PC-9 (cell line): ENCODE results near the gene COX18.

Experiments used
- CTCF ChIP-seq: fragments of 200-600 bp; sonication (generic); conservative IDR thresholded peaks from 2 replicates; pipeline ENCODE4 v1.6.1; 2017; ENCODE audit warnings: mixed run types, antibody characterized with exemption, mild to moderate bottlenecking, moderate library complexity
- EZH2 ChIP-seq: fragments of 200-600 bp; sonication (generic); IDR thresholded peaks from 2 replicates; pipeline ENCODE4 v1.8.0; 2017; ENCODE audit warnings: antibody characterized with exemption, low read depth

- TF ChIP-seq CTCF (no peak), EZH2 (no peak)
These were observed 1.5 kb downstream of the COX18 start for GRCh38 chr4:73067971-73068394.
